Vagina (tissue), 2 donors: ENCODE results near the gene IGDCC3. TPM values are rescaled to one million over a fixed set of nuclear protein-coding genes. Genes with fewer than 3 reads are reported as not detected.

Experiments used
- DNase-seq, 2 donors: peaks; one replicate each; pipeline ENCODE4 v3.0.0-alpha.2; 2017; ENCODE audit errors: extremely low spot score in 2 of 2
- H3K27ac ChIP-seq: fragments of 200-600 bp; sonication (generic); one replicate; pipeline ENCODE4 v1.5.1; 2019
- H3K27me3 ChIP-seq: fragments of 200-600 bp; sonication (generic); one replicate; pipeline ENCODE4 v1.5.1; 2019
- H3K36me3 ChIP-seq, 2 donors: fragments of 200-600 bp; sonication (generic); one replicate each; pipeline ENCODE4 v1.5.1; 2017 to 2019
- H3K4me1 ChIP-seq: fragments of 200-600 bp; sonication (generic); one replicate; pipeline ENCODE4 v1.5.1; 2019
- H3K4me3 ChIP-seq, 2 donors: fragments of 200-600 bp; sonication (generic); 1 replicate in 1 of 2; 2 replicates in 1 of 2; pipeline ENCODE4 v1.5.1; 2016 to 2019
- H3K9me3 ChIP-seq: fragments of 200-600 bp; sonication (generic); one replicate; pipeline ENCODE4 v1.5.1; 2019
- CTCF ChIP-seq, 3 experiments: fragments of 450-650 bp in 2 of 3; fragments of 200-600 bp in 1 of 3; sonication (generic) in 1 of 3; IDR thresholded peaks; one replicate each; pipeline ENCODE4 v1.5.1; 2017 to 2019; ENCODE audit warnings: antibody characterized with exemption in 3 of 3, mild to moderate bottlenecking in 2 of 3, moderate library complexity in 2 of 3
- POLR2A ChIP-seq, 2 donors: fragments of 450-650 bp; IDR thresholded peaks; one replicate each; pipeline ENCODE4 v1.6.1; 2017; ENCODE audit warnings: antibody characterized with exemption in 2 of 2, mild to moderate bottlenecking in 2 of 2, moderate library complexity in 2 of 2
- POLR2AphosphoS5 ChIP-seq, 2 donors: sonication (generic); formaldehyde crosslinking; IDR thresholded peaks; one replicate each; pipeline ENCODE4 v1.9.0; 2017; ENCODE audit warnings: antibody characterized with exemption in 2 of 2, mild to moderate bottlenecking in 2 of 2, low read depth in 1 of 2; ENCODE audit not compliant: insufficient read depth in 1 of 2
- intact Hi-C: fragments of 100-400 bp; cut with DNase I; formaldehyde crosslinking; loops from one replicate; pipeline ENCODE4 v1.15.1; 2023
- total RNA-seq: library from RNA; depleted of rRNA; stranded (reverse); fragments of >200 nt; gene quantifications from one replicate; pipeline ENCODE4 v1.2.3, GENCODE V29; 2016

IGDCC3 gene
- total RNA-seq, 1 donor from 2014 or later: 0.49 TPM

- intact Hi-C loops: no loop called here
- H3K9me3 ChIP-seq: no peaks in the 10 kb centered on the region
- no peaks in the 10 kb centered on the region for H3K4me1 ChIP-seq
- H3K27ac ChIP-seq: no peak overlapping the region
- no peak for TF ChIP-seq CTCF (IDR thresholded peaks at IDR 0.05)
- no peak for TF ChIP-seq POLR2AphosphoS5 (IDR thresholded peaks at IDR 0.05; ENCODE audit: insufficient read depth in 1 of 2, low read depth in 1 of 2)
- TF ChIP-seq POLR2A (IDR thresholded peaks at IDR 0.05): no peak
- no peaks in the 10 kb centered on the region for H3K27me3 ChIP-seq
- no peak for DNase-seq
- no peaks in the 10 kb centered on the region for H3K36me3 ChIP-seq
- H3K4me3 ChIP-seq: no peak overlapping the region
Observed at GRCh38 chr15:65328506-65329287, 49.1 kb downstream of the IGDCC3 start.

- H3K4me1 ChIP-seq: no peaks in the 10 kb centered on the region
- no peak for TF ChIP-seq POLR2AphosphoS5 (IDR thresholded peaks at IDR 0.05; ENCODE audit: insufficient read depth in 1 of 2, low read depth in 1 of 2)
- no peak for TF ChIP-seq CTCF (IDR thresholded peaks at IDR 0.05)
- no peak for TF ChIP-seq POLR2A (IDR thresholded peaks at IDR 0.05)
- no peak overlapping the region for H3K4me3 ChIP-seq
- no peak overlapping the region for H3K27ac ChIP-seq
- no peak for DNase-seq
- no peaks in the 10 kb centered on the region for H3K9me3 ChIP-seq
- intact Hi-C loops: no loop called here
- H3K36me3 ChIP-seq: no peaks in the 10 kb centered on the region
- H3K27me3 ChIP-seq: no peaks in the 10 kb centered on the region
Observed at GRCh38 chr15:65327651-65328393, 50.0 kb downstream of the IGDCC3 start.

GRCh38 chr15:65326818-65327217, 51.0 kb downstream of the IGDCC3 start:
- DNase-seq: no peak
- Histone ChIP-seq H3K27me3 (no peaks in the 10 kb centered on the region), H3K4me3 (no peak overlapping the region), H3K9me3 (no peaks in the 10 kb centered on the region), H3K4me1 (no peaks in the 10 kb centered on the region), H3K27ac (no peak overlapping the region), H3K36me3 (no peaks in the 10 kb centered on the region)
- intact Hi-C loops: no loop called here
- TF ChIP-seq POLR2AphosphoS5 (IDR thresholded peaks at IDR 0.05; ENCODE audit: insufficient read depth in 1 of 2, low read depth in 1 of 2) (no peak), CTCF (IDR thresholded peaks at IDR 0.05) (no peak), POLR2A (IDR thresholded peaks at IDR 0.05) (no peak)

GRCh38 chr15:65326117-65326526, 51.7 kb downstream of the IGDCC3 start:
- H3K36me3 ChIP-seq: no peaks in the 10 kb centered on the region
- H3K9me3 ChIP-seq: no peaks in the 10 kb centered on the region
- intact Hi-C loops: no loop called here
- H3K4me3 ChIP-seq: no peak overlapping the region
- no peaks in the 10 kb centered on the region for H3K4me1 ChIP-seq
- no peak overlapping the region for H3K27ac ChIP-seq
- DNase-seq: no peak
- H3K27me3 ChIP-seq: no peaks in the 10 kb centered on the region
- TF ChIP-seq CTCF (IDR thresholded peaks at IDR 0.05) (no peak), POLR2A (IDR thresholded peaks at IDR 0.05) (no peak), POLR2AphosphoS5 (IDR thresholded peaks at IDR 0.05; ENCODE audit: insufficient read depth in 1 of 2, low read depth in 1 of 2) (no peak)

- no peak for DNase-seq
- Histone ChIP-seq H3K27me3 (no peaks in the 10 kb centered on the region), H3K9me3 (no peaks in the 10 kb centered on the region), H3K36me3 (no peaks in the 10 kb centered on the region), H3K27ac (no peak overlapping the region), H3K4me1 (no peaks in the 10 kb centered on the region), H3K4me3 (no peak overlapping the region)
- intact Hi-C loops: no loop called here
- TF ChIP-seq POLR2AphosphoS5 (IDR thresholded peaks at IDR 0.05; ENCODE audit: insufficient read depth in 1 of 2, low read depth in 1 of 2) (no peak), POLR2A (IDR thresholded peaks at IDR 0.05) (no peak), CTCF (IDR thresholded peaks at IDR 0.05) (no peak)
Observed at GRCh38 chr15:65323071-65323511, 54.7 kb downstream of the IGDCC3 start.
